ENCODE data around the gene PPP1R14D. TPM values are rescaled to one million over a fixed set of nuclear protein-coding genes. Genes with fewer than 3 reads are reported as not detected.

The PPP1R14D gene
- polyA plus RNA-seq, 1 donor from 2014 or later = not detected

GRCh38 chr15:40767838-40768500 lies 60.5 kb downstream of the PPP1R14D start:
- Histone ChIP-seq H3F3A (ENCODE audit: insufficient read depth, low read length, poor library complexity, severe bottlenecking) (no peaks in the 10 kb centered on the region), H3K27me3 (ENCODE audit: insufficient read depth, low read depth, low read length) (peaks cover 20% of the 10 kb centered on the region), H3K36me3 (ENCODE audit: insufficient read depth, low read length) (no peaks in the 10 kb centered on the region), H4K20me1 (ENCODE audit: insufficient read depth) (no peaks in the 10 kb centered on the region), H2AFZ (ENCODE audit: low read depth, low read length) (no peak overlapping the region), H3K4me3 (ENCODE audit: low read length) (no peak overlapping the region), H3K79me2 (replicated peaks; ENCODE audit: insufficient read depth, low read length) (no peaks in the 10 kb centered on the region), H3K4me2 (ENCODE audit: low read length) (no peak overlapping the region), H3K9me3 (ENCODE audit: low read length) (no peaks in the 10 kb centered on the region), H3K9me2 (ENCODE audit: insufficient read depth, low read length) (no peaks in the 10 kb centered on the region), H3K27ac (ENCODE audit: low read length) (no peak overlapping the region), H3K9ac (ENCODE audit: low read length) (no peak overlapping the region)
- TF ChIP-seq MXI1 (conservative IDR thresholded peaks at IDR 0.05; ENCODE audit: poor library complexity, severe bottlenecking) = no peak
- TF ChIP-seq POLR2AphosphoS5 (IDR thresholded peaks at IDR 0.05) = no peak
- TF ChIP-seq EZH2 (IDR thresholded peaks at IDR 0.05; ENCODE audit: borderline replicate concordance, insufficient read depth, low read length, poor library complexity, severe bottlenecking) = no peak
- TF ChIP-seq SMC3 (conservative IDR thresholded peaks at IDR 0.05; ENCODE audit: poor library complexity) = no peak
- TF ChIP-seq EP300 (conservative IDR thresholded peaks at IDR 0.05; ENCODE audit: poor library complexity, severe bottlenecking) = no peak
- TF ChIP-seq RAD21 (conservative IDR thresholded peaks at IDR 0.05) = no peak
- TF ChIP-seq, protein P1, sequence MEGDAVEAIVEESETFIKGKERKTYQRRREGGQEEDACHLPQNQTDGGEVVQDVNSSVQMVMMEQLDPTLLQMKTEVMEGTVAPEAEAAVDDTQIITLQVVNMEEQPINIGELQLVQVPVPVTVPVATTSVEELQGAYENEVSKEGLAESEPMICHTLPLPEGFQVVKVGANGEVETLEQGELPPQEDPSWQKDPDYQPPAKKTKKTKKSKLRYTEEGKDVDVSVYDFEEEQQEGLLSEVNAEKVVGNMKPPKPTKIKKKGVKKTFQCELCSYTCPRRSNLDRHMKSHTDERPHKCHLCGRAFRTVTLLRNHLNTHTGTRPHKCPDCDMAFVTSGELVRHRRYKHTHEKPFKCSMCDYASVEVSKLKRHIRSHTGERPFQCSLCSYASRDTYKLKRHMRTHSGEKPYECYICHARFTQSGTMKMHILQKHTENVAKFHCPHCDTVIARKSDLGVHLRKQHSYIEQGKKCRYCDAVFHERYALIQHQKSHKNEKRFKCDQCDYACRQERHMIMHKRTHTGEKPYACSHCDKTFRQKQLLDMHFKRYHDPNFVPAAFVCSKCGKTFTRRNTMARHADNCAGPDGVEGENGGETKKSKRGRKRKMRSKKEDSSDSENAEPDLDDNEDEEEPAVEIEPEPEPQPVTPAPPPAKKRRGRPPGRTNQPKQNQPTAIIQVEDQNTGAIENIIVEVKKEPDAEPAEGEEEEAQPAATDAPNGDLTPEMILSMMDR (IDR thresholded peaks at IDR 0.05; ENCODE audit: poor library complexity, severe bottlenecking) = no peak
- no peak for TF ChIP-seq REST (IDR thresholded peaks at IDR 0.05; ENCODE audit: borderline replicate concordance)
- no peak for TF ChIP-seq TAF1 (IDR thresholded peaks at IDR 0.05; ENCODE audit: low read depth)

DNA sequence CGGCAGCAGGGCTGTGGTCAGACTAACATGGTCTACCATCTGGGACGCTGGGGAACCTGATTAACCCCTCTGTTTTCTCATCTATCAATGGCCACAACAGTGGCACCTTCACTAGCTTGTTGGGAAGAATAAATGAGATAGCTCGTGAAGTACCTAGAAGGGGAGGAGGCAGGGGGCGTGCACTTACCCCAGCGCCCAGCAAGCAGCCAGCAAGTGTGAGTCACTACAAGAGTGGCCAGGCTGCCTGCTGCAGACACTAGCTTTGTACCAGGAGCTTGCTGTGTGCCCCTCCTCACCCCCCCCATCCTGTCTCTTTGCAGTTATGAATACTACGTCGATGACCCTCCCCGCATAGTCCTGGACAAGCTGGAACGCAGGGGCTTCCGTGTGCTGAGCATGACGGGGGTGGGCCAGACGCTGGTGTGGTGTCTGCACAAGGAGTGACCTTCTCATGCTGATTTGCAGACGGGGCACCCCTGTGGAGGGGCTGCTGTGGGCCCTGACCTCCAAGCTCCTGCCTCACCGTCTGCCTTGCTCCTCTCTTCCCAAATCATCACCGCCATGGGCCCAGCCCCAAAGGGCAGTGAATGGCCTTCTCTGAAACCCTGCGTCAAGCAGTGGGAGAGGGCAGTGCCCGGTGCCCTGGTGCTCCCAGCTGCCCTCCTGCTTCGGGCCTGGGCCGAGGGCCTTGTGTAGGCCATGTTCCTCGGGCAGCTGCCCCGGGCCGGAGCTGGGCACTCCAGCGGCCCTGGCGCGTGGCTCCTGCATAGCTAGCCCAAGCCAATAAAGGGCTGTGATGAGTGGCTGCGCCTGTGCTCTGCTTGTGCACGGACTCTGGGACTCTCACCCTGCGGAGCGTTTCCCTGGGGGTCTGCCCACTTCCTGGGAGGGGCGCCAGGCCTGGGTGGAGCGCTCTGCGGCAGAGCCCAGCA lies 61.3 kb downstream of the PPP1R14D start:
- H3K4me2 ChIP-seq (ENCODE audit: low read length) = no peak overlapping the region
- no peak for TF ChIP-seq MXI1 (conservative IDR thresholded peaks at IDR 0.05; ENCODE audit: poor library complexity, severe bottlenecking)
- no peak for TF ChIP-seq POLR2AphosphoS5 (IDR thresholded peaks at IDR 0.05)
- TF ChIP-seq REST (IDR thresholded peaks at IDR 0.05; ENCODE audit: borderline replicate concordance) = no peak
- TF ChIP-seq SMC3 (conservative IDR thresholded peaks at IDR 0.05; ENCODE audit: poor library complexity) = no peak
- no peak for TF ChIP-seq EP300 (conservative IDR thresholded peaks at IDR 0.05; ENCODE audit: poor library complexity, severe bottlenecking)
- TF ChIP-seq, protein P1 (IDR thresholded peaks at IDR 0.05; ENCODE audit: poor library complexity, severe bottlenecking) = no peak
- TF ChIP-seq EZH2 (IDR thresholded peaks at IDR 0.05; ENCODE audit: borderline replicate concordance, insufficient read depth, low read length, poor library complexity, severe bottlenecking) = no peak
- TF ChIP-seq TAF1 (IDR thresholded peaks at IDR 0.05; ENCODE audit: low read depth) = no peak
- TF ChIP-seq RAD21 (conservative IDR thresholded peaks at IDR 0.05) = no peak
- H2AFZ ChIP-seq (ENCODE audit: low read depth, low read length) = no peak overlapping the region

More for the DNA sequence above, 61.3 kb downstream of the PPP1R14D start:
- Histone ChIP-seq H3K4me3 (ENCODE audit: low read length) (no peak overlapping the region), H3K9me3 (ENCODE audit: low read length) (no peaks in the 10 kb centered on the region), H3K9ac (ENCODE audit: low read length) (no peak overlapping the region), H4K20me1 (ENCODE audit: insufficient read depth) (no peaks in the 10 kb centered on the region), H3K79me2 (replicated peaks; ENCODE audit: insufficient read depth, low read length) (no peaks in the 10 kb centered on the region), H3K27ac (ENCODE audit: low read length) (no peak overlapping the region), H3K27me3 (ENCODE audit: insufficient read depth, low read depth, low read length) (peaks cover 21% of the 10 kb centered on the region), H3K9me2 (ENCODE audit: insufficient read depth, low read length) (no peaks in the 10 kb centered on the region), H3F3A (ENCODE audit: insufficient read depth, low read length, poor library complexity, severe bottlenecking) (no peaks in the 10 kb centered on the region), H3K36me3 (ENCODE audit: insufficient read depth, low read length) (no peaks in the 10 kb centered on the region)

Measured in neural cell (in vitro differentiated cells).